Measurements from ENCODE around the gene NUTM2F.
"Not testable (repeated sequence)": the region's sequence is repeated elsewhere in the genome, so short reads cannot be mapped to it uniquely, and the experiment has no call there.

The NUTM2F gene, protein sequence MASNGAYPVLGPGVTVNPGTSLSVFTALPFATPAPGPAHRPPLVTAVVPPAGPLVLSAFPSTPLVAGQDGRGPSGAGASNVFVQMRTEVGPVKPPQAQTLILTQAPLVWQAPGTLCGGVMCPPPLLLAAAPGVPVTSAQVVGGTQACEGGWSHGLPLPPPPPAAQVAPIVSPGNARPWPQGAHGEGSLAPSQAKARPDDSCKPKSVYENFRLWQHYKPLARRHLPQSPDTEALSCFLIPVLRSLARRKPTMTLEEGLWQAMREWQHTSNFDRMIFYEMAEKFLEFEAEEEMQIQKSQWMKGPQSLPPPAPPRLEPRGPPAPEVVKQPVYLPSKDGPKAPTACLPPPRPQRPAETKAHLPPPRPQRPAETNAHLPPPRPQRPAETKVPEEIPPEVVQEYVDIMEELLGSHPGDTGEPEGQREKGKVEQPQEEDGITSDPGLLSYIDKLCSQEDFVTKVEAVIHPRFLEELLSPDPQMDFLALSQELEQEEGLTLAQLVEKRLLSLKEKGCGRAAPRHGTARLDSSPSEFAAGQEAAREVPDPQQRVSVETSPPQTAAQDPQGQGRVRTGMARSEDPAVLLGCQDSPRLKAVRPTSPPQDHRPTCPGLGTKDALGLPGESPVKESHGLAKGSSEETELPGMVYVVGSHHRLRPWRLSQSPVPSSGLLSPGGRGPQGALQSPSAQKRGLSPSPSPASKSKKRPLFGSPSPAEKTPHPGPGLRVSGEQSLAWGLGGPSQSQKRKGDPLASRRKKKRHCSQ

DNA sequence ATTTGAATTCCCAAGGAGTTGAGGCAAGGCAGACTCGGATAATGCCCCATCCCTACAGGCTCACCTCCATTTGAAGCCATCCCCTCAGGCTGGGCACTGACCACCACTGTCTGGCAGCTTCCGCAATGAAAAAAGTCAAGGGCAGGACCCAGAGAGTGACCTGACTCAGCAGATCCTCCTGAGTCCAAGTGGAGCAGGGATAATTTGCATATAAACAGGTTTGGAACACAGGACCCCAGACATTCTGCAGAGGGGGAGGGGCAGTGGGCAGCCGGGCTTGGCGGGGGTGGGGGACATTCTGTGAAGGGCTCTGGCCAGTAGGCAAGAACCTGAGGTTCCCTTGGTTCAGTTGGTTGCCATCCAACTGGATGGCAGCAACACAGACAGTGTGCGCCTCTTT is at the start of gene NUTM2F:
Gene NUTM2F (minus strand): TSS at position 101 of the 400 bp plus-strand sequence. CDS start 21 bp downstream, at position 80.
- DNase-seq (ENCODE audit: low read depth), result not testable (repeated sequence)

DNA sequence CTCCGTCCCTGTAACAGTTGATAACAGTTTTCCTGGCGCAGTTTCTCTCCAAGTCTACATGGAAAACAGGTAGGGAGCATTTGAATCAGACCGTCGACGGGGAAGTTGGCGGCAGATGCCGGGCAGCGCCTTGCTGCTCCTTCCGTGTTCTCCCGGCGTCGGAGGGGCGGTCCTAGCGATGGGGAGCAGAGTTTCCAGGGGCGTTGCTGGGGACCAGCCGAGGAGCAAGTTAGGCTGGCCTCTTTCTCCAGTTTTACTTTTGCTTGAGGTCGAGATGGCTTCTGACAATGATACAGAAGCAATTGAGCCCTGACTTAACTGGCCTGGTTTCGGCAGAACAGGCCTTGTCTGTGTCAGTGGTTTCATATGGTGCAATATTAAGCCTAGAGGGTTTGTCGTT is 46.8 kb upstream of the NUTM2F start:
- DNase-seq (ENCODE audit: low read depth), result peak; percentile 31

DNA sequence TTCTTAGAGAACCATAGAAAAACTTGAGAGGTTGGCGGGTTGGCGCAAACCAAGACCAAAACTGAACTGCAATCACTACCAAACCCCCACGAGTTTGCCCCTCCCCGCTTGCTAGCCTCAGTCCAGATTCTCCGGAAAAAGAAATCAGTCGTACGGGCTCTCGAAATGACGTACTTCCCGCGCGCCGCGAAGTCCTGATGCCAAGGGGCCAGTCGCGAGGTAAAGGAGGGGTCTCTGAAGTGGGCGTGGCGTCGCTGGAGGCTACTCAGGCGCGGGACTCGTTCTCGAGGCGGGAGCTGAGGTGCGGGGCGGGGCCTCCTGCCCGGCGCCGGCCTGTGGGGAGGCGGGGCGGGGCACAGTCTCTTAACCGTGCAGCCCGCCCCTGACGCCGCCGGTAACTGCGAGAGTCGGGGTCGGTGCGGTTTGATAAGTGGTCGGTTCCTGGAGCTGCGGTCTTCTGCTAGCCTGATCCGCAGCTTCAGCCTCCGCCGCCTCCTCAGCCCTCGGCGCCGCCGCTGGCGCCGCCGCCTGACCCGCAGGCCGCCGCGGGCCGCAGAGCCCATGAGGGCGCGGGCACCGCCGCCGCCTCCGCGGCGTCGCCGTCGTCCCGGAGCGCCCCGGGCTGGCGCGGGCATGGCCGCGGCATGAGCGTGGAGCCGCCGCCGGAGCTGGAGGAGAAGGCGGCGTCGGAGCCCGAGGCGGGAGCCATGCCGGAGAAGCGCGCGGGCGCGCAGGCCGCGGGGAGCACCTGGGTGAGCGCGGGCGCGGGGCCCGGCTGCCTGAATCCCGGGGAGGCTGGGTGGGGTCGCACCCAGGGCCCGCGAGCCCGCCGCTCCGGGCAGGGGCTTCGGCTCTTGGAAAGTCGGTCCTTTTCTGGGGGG is 46.0 kb upstream of the NUTM2F start:
- peak; percentile 85 for DNase-seq (ENCODE audit: low read depth)

DNA sequence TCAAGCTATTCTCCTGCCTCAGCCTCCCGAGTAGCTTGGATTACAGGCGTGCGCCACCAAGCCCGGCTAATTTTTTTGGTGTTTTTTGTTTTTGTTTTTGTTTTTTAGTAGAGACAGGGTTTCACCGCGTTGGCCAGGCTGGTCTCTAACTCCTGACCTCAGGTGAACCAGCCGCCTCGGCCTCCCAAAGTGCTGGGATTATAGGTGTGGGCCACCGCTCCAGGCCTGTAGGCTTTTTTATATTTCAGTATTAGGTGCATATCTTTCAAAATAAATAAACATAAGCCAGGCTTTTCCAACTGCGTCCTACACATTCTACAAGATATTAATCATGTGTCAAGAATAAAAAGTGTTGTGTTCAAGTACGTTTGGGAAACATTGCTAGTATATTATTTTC is 45.3 kb upstream of the NUTM2F start:
- DNase-seq (ENCODE audit: low read depth), result not testable (repeated sequence)

DNA sequence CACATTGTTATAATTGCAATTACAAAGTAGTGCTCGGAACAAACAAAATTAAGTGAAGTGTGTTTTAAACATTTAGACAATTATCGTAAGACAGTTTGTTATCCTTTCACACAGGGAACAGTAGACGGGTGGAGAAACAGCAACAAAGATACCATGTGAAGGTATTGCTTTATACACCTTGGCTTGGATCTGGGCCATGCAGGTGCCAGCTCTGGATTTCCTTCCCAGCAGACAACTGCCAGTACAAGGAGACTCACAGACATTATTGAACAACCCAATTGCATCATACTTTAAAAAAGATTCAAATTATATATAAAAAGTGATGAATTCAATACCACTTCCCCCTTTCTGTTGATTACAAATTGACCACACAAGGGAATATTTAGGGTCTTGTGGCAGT is 41.8 kb upstream of the NUTM2F start:
- DNase-seq (ENCODE audit: low read depth), result not testable (repeated sequence)

DNA sequence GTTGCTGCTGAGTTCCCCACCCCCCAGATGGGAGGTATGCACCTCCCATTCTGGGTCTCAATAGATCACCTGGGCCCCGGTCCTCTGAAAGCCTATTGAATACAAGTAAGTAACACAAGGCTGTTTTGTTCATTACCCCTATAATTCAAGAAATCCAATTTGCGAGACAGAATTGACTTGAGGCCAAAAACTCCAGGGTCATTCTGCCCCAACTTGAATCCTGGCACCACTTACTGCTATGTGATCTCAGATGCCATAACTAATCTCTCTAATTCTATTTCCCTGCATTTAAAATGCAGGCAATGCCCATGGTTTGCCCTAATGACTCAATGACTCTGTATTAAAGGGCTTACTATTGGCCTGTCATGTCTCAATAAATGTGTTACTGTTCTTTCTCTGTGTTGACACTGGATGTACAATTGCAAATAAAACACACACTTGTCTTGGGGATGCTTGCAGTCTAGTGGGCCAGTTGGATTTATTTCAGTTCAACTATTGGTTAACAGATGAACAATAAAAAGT is 35.7 kb upstream of the NUTM2F start:
- not testable (repeated sequence) for DNase-seq (ENCODE audit: low read depth)

DNA sequence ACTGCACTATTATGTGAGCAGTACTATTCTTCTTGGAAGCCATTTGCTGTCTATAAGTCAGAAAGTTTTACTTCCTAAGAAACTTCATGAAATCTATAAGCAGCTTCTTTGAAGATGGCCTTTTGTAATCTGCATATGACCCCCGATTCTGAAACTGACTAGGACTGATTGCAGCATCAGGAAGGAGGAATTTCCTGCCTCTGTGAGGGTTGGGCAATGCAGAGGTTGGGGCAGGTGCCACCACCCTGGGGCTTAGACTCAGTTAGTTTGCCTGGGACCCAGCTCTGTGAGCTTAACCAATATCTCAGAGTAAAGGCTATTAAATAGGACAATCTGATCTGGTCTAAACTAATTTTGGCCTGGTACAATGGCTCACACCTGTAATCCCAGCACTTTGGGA is 28.7 kb upstream of the NUTM2F start:
- DNase-seq (ENCODE audit: low read depth), result not testable (repeated sequence)

DNA sequence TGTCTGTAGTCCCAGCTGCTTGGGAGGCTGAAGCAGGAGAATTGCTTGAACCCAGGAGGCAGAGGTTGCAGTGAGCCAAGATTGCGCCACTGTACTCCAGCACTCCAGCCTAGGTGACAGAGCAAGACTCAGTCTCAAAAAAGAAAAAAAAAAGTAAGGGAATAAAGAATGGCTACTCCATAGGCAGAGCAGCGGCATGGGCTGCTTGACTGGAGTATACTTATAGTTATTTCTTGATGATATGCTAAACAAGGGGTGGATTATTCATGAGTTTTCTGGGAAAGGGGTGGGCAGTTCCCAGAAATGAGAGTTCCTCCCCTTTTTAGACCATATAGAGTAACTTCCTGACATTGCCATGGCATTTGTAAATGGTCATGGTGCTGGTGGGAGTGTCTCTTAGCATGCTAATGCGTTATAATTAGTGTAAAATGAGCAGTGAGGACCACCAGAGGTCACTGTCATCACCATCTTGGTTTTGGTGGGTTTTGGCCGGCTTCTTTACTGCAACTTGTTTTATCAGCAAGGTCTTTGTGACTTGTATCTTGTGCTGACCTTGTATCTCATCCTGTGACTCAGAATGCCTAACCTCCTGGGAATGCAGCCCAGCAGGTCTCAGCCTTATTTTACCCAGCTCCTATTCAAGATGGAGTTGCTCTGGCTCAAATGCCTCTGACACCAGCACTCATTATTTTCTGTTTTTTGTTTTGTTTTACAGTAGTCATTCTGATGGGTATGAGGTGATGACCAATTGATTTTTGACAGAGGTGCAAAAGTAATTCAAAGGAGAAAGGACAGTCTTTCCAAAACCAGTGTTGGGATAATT is 23.7 kb upstream of the NUTM2F start:
- peak; percentile 14 for DNase-seq (ENCODE audit: low read depth)

DNA sequence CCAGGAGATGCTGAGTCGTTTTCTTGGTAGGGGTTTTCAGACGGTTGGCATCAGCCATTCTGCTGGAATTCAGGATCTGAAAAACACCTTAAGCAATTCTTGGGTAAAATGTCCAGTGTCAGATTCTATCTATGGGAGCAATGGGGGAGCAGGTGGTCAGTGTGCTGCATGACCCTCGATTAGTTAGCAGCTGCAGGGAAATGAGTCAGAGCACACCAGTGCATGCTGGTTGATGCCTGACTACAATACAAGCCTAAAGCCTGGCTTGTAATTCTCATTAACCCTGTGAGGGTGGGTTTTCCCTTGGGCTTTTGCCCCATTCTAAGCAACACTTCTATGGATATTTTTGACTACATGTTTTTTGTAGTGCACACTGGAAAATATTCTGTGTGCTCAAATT is 20.3 kb upstream of the NUTM2F start:
- DNase-seq (ENCODE audit: low read depth), result not testable (repeated sequence)

DNA sequence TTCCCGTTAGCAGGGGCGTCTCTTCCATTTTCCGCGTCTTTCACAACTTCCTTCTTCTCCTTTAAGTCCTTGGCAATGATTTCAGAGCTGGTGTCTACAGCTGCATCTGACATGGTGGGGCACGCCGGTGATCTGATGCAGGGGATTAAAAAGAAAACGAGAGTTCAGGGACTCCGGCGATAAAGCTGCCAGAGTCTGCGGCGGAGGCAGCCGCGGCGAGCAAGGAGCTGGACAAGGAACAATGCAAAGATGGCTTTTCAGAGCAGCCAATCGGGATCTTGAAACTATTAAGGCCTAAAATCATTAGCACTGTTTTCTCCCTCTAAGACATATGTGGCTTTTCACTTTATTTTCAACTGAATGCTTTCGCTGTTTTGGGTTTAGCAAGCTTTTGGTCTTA is 19.0 kb upstream of the NUTM2F start:
- DNase-seq (ENCODE audit: low read depth), result not testable (repeated sequence)

DNA sequence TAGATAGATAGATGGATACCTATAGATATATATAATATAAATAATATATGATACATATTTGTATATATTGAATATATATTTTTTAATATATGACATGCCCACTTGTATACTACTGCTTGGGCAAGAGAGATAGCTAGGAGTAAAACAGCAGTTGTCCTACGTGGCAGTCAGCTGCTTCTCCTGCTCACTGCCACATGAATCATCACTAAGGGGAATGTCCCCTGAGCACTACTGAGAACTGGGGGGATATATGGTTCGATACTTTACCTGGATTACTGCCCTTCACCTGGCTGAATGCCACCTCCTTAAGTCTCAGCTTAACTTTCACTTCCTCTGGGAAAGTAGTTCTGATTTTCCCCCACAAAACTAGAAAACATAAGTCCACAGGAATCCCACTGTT is 13.3 kb upstream of the NUTM2F start:
- not testable (repeated sequence) for DNase-seq (ENCODE audit: low read depth)

DNA sequence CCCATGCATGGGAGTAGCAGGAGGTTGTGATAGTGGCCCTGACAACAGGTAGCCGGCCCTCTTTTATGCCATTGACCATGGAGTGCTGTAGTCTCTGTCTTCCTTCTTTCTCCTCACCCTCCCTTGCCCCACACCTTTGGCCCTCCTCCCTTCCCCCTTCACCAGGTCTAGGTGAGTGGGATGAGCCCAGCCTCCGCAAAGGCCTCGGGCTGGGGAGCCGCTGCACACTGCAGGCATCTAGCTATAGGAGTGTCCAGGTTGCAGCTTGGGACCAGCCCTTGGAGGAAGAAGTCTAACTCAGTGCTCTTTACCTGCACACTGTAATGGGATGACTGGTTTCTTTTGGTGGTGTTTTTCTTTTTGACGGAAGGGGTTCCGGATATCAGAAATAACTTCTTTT is 12.3 kb upstream of the NUTM2F start:
- DNase-seq (ENCODE audit: low read depth), result not testable (repeated sequence)

DNA sequence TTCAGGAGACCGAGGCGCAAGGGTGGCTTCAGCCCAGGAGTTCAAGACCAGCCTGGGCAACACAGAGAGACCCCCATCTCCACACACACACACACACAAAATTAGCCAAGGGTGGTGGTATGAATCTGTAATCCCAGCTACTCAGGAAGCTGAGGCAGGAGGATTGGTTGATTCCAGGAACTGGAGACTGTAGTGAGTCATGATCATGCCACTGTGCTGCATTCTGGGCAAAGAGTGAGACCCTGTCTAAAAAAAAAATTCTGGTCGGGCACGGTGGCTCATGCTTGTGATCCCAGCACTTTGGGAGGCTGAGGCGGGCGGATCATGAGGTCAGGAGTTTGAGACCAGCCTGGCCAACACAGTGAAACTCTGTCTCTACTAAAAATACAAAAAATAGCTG is 11.2 kb upstream of the NUTM2F start:
- DNase-seq (ENCODE audit: low read depth), result not testable (repeated sequence)

DNA sequence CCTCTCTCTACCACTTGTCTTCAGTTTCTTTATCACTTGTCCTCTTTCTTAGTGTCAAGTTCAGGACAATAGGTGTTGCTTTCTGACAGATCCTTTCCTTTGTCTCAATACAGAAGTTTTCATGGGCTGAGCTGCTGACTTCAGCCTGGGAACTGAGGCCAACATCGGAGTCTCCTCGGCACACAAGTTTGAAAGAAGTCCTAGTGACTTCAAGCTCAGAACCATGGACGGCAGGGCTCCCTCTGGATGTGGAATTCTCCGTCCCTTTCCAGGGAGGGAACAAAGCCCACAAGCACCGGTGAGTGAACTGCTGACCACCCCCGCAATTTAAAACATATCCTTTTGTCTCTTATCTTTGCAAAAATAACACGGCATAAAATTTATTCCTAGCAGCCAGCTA is 10.3 kb upstream of the NUTM2F start:
- not testable (repeated sequence) for DNase-seq (ENCODE audit: low read depth)

DNA sequence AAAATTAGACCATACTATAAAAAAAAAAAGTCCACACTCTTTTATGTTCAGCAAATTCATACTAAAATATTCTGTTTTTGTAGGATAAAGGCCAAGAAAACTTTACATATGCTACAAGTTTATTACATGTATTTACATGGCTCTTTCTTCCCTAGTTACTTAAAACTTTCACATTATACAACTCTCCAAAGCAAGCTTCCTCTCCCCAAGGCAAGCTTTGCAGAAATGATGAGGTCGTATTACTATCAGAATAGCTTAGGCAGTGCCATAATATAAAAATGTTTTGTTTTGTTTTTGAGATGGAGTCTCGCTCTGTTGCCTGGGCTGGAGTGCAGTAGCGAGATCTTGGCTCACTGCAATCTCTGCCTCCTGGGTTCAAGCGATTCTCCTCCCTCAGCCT is 8.0 kb upstream of the NUTM2F start:
- DNase-seq (ENCODE audit: low read depth), result not testable (repeated sequence)

DNA sequence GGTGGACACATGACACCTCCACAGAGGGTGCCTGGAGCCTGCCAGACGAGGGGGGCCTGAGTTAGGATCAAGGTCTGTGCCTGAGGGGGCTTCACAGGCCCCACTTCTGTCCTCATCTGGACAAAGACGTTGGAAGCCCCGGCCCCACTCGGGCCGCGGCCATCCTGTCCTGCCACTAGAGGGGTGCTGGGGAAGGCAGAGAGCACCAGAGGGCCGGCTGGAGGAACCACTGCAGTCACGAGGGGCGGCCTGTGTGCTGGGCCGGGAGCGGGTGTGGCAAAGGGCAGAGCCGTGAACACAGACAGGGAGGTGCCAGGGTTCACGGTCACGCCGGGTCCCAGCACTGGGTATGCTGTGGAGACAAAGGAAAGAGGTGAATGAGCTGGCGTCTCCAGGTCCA is 2.9 kb downstream of the NUTM2F start:
- not testable (repeated sequence) for DNase-seq (ENCODE audit: low read depth)

DNA sequence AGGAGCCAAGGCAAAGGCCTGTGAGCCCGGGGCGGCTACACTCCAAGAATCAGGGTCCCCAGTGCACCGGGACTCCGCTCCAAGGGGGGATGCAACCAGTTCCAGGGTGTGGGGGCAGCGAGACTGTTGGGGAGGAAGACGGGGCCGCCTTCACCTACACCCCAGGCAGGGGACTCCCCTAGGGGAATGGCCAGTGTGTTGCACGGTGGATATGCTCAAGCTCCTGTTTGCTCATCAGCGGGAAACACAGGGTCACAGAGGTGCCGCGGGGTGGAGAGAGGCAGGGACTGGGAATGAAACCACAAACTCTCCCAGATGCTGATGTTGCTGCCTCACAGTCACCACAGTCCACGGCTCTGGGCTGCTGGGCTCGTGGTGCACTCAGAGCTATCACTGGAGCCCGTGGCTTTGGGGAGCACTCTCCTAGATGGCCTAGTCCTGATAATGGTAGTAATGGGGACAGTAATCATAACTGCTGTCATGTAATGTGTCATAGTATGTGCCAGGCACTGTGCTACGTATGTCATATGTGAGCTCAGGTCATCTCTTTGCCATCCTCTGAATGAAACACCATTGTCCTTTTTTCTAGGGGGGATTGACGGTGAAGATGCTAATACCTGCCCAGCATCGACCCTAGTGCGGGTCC is 5.2 kb downstream of the NUTM2F start:
- DNase-seq (ENCODE audit: low read depth), result not testable (repeated sequence)

DNA sequence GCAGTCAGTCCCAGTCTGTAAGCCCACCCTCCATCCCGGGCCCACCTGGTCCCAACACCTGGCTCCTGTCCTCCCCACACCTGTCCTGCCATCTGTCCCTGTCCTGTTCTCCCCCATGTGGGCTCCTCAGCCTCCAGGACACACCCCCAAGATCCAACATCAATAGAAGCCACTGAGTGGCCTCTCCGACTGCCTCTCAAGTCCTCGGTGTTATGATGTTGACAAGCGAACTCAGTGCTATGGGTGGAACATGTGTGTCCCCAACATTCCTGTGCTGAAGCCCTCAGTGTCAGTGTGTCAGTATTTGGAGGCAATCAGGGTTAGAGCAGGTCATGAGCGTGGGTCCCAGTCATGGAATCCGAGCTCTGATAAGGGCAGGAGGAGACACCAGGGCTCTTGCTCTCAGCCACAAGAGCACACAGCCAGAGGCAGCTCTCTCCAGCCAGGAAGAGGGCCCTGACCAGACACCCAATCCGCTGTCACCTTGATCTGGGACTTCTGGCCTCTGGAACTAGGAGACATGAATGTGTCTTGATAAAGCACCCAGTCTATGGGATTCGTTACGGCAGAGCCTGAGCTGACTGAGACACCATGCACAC is 6.0 kb downstream of the NUTM2F start:
- DNase-seq (ENCODE audit: low read depth), result not testable (repeated sequence)

DNA sequence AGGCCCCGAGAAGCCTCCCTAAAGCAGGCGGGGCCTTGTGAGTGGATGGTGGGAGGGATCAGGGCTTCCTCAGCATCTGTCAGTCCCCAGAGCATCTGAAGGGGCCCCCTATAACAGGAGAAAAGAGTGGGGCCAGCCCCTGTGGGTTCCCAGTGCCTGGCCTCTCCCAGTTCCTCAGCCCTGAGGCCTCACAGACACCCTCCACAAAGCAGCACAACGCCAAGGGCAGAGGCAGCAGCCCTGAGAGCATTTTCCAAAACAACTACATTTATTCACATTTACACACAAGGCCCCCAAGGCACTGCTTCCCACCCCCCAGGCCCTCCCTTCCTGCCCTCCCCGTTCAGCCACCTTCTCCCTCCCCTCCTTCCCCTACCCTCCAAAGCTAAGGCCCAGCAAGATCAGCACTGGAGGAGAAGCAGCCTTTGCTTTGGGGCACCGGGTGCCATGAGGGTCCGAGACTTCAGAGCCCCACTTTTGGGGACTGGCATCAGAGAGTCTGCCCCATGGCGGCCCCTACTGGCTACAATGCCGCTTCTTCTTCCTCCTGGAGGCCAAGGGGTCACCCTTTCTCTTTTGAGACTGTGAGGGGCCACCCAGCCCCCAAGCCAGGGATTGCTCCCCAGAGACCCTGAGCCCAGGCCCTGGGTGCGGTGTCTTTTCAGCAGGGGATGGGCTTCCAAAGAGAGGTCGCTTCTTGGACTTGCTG is 10.3 kb downstream of the NUTM2F start:
- not testable (repeated sequence) for DNase-seq (ENCODE audit: low read depth)

Measured in amniotic epithelial cell (primary cell).